ENCODE measurements around the gene S100A14.

- no peak for TF ChIP-seq CTCF (IDR thresholded peaks at IDR 0.05)
- no peak for TF ChIP-seq POLR2A (IDR thresholded peaks at IDR 0.05)
- TF ChIP-seq POLR2AphosphoS5 (IDR thresholded peaks at IDR 0.05) = no peak
Observed at GRCh38 chr1:153629343-153629665, 13.2 kb upstream of the S100A14 start.

Measured in upper lobe of left lung (tissue), 4 donors.